ENCODE data around the gene TRMT6.

DNA sequence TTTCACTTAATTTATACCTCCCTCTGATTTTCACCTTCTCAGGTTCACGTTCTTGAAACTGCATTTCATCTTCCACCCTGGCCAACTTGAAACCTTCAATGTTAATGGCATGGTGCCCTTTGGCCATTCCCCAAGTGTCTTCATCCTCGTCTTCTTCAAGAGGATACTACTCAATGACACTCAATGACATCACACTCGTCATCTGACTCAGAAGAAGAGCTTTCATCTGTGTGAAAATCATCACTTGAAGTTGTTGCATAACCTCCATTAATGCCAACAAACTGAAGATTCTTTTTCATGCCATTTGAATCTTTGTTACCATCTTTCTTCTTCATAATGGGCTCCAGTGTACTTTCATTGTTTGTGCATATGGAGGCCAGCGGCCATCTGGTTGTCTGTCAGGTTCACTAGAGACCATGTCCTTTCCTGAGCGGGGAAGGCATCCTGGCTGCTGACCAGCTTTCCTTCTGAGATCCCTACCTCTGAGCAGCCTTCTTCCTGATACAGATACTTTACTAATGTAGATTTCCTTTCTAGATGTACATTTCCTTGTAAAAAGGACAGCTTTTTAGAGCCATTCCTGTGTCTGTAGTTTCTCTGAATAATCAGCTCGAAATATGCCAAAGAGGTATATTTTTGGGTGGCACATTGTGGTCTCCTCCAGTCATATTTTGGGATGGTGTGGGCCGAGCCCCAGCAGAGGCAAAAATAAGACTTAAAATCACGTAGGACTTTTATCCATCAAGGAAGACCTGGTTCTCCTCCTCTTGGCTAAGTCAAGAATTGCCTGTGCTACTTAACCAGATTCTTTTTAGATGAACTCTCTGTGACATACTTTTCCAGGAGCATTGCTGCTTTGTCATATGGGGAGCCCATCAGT is 21.3 kb downstream of the TRMT6 start:
- TF ChIP-seq, protein P1, sequence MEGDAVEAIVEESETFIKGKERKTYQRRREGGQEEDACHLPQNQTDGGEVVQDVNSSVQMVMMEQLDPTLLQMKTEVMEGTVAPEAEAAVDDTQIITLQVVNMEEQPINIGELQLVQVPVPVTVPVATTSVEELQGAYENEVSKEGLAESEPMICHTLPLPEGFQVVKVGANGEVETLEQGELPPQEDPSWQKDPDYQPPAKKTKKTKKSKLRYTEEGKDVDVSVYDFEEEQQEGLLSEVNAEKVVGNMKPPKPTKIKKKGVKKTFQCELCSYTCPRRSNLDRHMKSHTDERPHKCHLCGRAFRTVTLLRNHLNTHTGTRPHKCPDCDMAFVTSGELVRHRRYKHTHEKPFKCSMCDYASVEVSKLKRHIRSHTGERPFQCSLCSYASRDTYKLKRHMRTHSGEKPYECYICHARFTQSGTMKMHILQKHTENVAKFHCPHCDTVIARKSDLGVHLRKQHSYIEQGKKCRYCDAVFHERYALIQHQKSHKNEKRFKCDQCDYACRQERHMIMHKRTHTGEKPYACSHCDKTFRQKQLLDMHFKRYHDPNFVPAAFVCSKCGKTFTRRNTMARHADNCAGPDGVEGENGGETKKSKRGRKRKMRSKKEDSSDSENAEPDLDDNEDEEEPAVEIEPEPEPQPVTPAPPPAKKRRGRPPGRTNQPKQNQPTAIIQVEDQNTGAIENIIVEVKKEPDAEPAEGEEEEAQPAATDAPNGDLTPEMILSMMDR (IDR thresholded peaks at IDR 0.05; ENCODE audit: low read depth, low read length, missing input control), result no peak
- TF ChIP-seq TAF1 (conservative IDR thresholded peaks at IDR 0.05) (no peak), SP1 (IDR thresholded peaks at IDR 0.05) (no peak), FOXA1 (IDR thresholded peaks at IDR 0.05) (no peak), HNF4G (IDR thresholded peaks at IDR 0.05) (no peak), GABPA (IDR thresholded peaks at IDR 0.05 in 1 of 2, conservative IDR thresholded peaks at IDR 0.05 in 1 of 2) (no peak), JUND (IDR thresholded peaks at IDR 0.05) (no peak), EGR1 (IDR thresholded peaks at IDR 0.05; ENCODE audit: low read depth in 2 of 2) (no peak)
- TF ChIP-seq, protein P2, sequence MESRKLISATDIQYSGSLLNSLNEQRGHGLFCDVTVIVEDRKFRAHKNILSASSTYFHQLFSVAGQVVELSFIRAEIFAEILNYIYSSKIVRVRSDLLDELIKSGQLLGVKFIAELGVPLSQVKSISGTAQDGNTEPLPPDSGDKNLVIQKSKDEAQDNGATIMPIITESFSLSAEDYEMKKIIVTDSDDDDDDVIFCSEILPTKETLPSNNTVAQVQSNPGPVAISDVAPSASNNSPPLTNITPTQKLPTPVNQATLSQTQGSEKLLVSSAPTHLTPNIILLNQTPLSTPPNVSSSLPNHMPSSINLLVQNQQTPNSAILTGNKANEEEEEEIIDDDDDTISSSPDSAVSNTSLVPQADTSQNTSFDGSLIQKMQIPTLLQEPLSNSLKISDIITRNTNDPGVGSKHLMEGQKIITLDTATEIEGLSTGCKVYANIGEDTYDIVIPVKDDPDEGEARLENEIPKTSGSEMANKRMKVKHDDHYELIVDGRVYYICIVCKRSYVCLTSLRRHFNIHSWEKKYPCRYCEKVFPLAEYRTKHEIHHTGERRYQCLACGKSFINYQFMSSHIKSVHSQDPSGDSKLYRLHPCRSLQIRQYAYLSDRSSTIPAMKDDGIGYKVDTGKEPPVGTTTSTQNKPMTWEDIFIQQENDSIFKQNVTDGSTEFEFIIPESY (IDR thresholded peaks at IDR 0.05), result no peak
- TF ChIP-seq, protein P3, sequence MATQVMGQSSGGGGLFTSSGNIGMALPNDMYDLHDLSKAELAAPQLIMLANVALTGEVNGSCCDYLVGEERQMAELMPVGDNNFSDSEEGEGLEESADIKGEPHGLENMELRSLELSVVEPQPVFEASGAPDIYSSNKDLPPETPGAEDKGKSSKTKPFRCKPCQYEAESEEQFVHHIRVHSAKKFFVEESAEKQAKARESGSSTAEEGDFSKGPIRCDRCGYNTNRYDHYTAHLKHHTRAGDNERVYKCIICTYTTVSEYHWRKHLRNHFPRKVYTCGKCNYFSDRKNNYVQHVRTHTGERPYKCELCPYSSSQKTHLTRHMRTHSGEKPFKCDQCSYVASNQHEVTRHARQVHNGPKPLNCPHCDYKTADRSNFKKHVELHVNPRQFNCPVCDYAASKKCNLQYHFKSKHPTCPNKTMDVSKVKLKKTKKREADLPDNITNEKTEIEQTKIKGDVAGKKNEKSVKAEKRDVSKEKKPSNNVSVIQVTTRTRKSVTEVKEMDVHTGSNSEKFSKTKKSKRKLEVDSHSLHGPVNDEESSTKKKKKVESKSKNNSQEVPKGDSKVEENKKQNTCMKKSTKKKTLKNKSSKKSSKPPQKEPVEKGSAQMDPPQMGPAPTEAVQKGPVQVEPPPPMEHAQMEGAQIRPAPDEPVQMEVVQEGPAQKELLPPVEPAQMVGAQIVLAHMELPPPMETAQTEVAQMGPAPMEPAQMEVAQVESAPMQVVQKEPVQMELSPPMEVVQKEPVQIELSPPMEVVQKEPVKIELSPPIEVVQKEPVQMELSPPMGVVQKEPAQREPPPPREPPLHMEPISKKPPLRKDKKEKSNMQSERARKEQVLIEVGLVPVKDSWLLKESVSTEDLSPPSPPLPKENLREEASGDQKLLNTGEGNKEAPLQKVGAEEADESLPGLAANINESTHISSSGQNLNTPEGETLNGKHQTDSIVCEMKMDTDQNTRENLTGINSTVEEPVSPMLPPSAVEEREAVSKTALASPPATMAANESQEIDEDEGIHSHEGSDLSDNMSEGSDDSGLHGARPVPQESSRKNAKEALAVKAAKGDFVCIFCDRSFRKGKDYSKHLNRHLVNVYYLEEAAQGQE (IDR thresholded peaks at IDR 0.05), result no peak
- TF ChIP-seq, protein P4, sequence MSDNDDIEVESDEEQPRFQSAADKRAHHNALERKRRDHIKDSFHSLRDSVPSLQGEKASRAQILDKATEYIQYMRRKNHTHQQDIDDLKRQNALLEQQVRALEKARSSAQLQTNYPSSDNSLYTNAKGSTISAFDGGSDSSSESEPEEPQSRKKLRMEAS (IDR thresholded peaks at IDR 0.05), result no peak
